HCT116 (cell line): ENCODE results near the gene EGFR. TPM values are rescaled to one million over a fixed set of nuclear protein-coding genes. Genes with fewer than 3 reads are reported as not detected.

ENCODE experiments used
- ATAC-seq: fragments of 200-7000 bp; cut with Tn5 transposase; 2 replicates; pipeline ENCODE4 v1.9.1; 2020; ENCODE audit warnings: mild to moderate bottlenecking, moderate library complexity
- BruUV-seq: library from RNA; stranded (reverse); fragments of 400-500 nt; replicated peaks from 2 replicates; lab custom pipeline; 2021; lab: Mats Ljungman, UMichigan
- CTCF ChIA-PET: fragments of 300-600 bp; sonication (Branson Sonifier 250); formaldehyde crosslinking; loops from one replicate; lab custom pipeline; 2021; ENCODE audit warnings: antibody characterized with exemption; lab: Charles Lee
- POLR2A ChIA-PET: fragments of 300-600, 350-600 bp; sonication (Branson Sonifier 250); formaldehyde crosslinking; loops from one replicate; lab custom pipeline; 2021; ENCODE audit warnings: antibody characterized with exemption; lab: Charles Lee
- RAD21 ChIA-PET, 2 experiments: fragments of 300-600 bp; sonication (Branson Sonifier 250); formaldehyde crosslinking; loops; one replicate each; lab custom pipeline; 2023; ENCODE audit warnings: low total read pairs in 2 of 2; ENCODE audit not compliant: uncharacterized antibody in 2 of 2, unreplicated experiment in 2 of 2, low non-redundant PET in 1 of 2; lab: Charles Lee
- DNase-seq: peaks from one replicate; pipeline ENCODE4 v3.0.0-alpha.2; 2010; ENCODE audit warnings: low read depth, low spot score
- H2AFZ ChIP-seq: fragments of 200-600 bp; shearing (Covaris generic), sonication (generic); 2 replicates; pipeline ENCODE4 v1.6.1; 2017; ENCODE audit warnings: low read depth, mixed run types, mixed read lengths, antibody characterized with exemption, low read length; ENCODE audit not compliant: poor library complexity, severe bottlenecking
- H3K27ac ChIP-seq: 2 replicates; pipeline ENCODE4 v1.5.1; 2012; ENCODE audit warnings: low read depth, low read length
- H3K27me3 ChIP-seq: fragments of 200-600 bp; sonication (generic); 2 replicates; pipeline ENCODE4 v1.6.1; 2016; ENCODE audit warnings: mixed run types, low read length, mixed read lengths; ENCODE audit not compliant: insufficient read depth
- H3K36me3 ChIP-seq, 2 experiments: fragments of 200-500 bp in 1 of 2; fragments of 200-600 bp in 1 of 2; sonication (Bioruptor generic) in 1 of 2; sonication (generic) in 1 of 2; 2 replicates each; pipeline versions ENCODE4 v1.5.1 to v1.6.1; 2014 to 2016; ENCODE audit warnings: low read length in 2 of 2, inconsistent platforms in 1 of 2, mixed read lengths in 1 of 2, mixed run types in 1 of 2; ENCODE audit not compliant: insufficient read depth in 2 of 2, control insufficient read depth in 1 of 2
- H3K4me1 ChIP-seq, 2 experiments: fragments of 200-600 bp in 1 of 2; sonication (generic) in 1 of 2; 2 replicates each; pipeline versions ENCODE4 v1.5.1 to v1.6.1; 2012 to 2017; ENCODE audit warnings: low read length in 2 of 2, inconsistent platforms in 1 of 2, mild to moderate bottlenecking in 1 of 2, mixed read lengths in 1 of 2, mixed run types in 1 of 2, moderate library complexity in 1 of 2; ENCODE audit not compliant: insufficient read depth in 2 of 2, control insufficient read depth in 1 of 2
- H3K4me2 ChIP-seq: fragments of 200-600 bp; sonication (generic); 2 replicates; pipeline ENCODE4 v1.6.1; 2017; ENCODE audit warnings: mixed run types, low read length, mixed read lengths
- H3K4me3 ChIP-seq, 2 experiments: fragments of 200-600 bp in 1 of 2; sonication (generic) in 1 of 2; replicated peaks in 1 of 2; 2 replicates each; pipeline ENCODE4 v1.5.1; 2011 to 2016; ENCODE audit warnings: low read length in 2 of 2, control low read depth in 1 of 2, low read depth in 1 of 2, mild to moderate bottlenecking in 1 of 2, mixed read lengths in 1 of 2, mixed run types in 1 of 2
- H3K79me2 ChIP-seq: fragments of 200-600 bp; sonication (generic); 2 replicates; pipeline ENCODE4 v1.6.1; 2017; ENCODE audit warnings: mild to moderate bottlenecking, mixed run types, low read length, moderate library complexity, mixed read lengths; ENCODE audit not compliant: insufficient read depth
- H3K9ac ChIP-seq: fragments of 200-600 bp; sonication (generic); 2 replicates; pipeline ENCODE4 v1.6.1; 2016; ENCODE audit warnings: low read length, mixed read lengths
- H3K9me2 ChIP-seq: fragments of 200-600 bp; sonication (generic), shearing (Covaris generic); 2 replicates; pipeline ENCODE4 v1.6.1; 2017; ENCODE audit warnings: mixed run types, mild to moderate bottlenecking, moderate library complexity; ENCODE audit not compliant: insufficient read depth
- H3K9me3 ChIP-seq, 2 experiments: fragments of 200-500 bp in 1 of 2; fragments of 200-600 bp in 1 of 2; sonication (Bioruptor generic) in 1 of 2; sonication (generic) in 1 of 2; 2 replicates each; pipeline ENCODE4 v1.6.1; 2014 to 2017; ENCODE audit warnings: low read length in 2 of 2, mixed read lengths in 2 of 2, inconsistent platforms in 1 of 2, low read depth in 1 of 2, mild to moderate bottlenecking in 1 of 2, mixed run types in 1 of 2, moderate library complexity in 1 of 2; ENCODE audit not compliant: control insufficient read depth in 1 of 2, insufficient read depth in 1 of 2
- H4K20me1 ChIP-seq: fragments of 200-600 bp; sonication (generic), shearing (Covaris generic); 2 replicates; pipeline ENCODE4 v1.6.1; 2017; ENCODE audit warnings: mixed run types, mild to moderate bottlenecking, moderate library complexity; ENCODE audit not compliant: insufficient read depth
- CEBPB ChIP-seq: IDR thresholded peaks from 2 replicates; pipeline ENCODE4 v1.6.1; 2012; ENCODE audit warnings: low read depth
- CTCF ChIP-seq, 3 experiments: fragments of 200-600 bp in 1 of 3; sonication (generic) in 1 of 3; IDR thresholded peaks in 2 of 3; conservative IDR thresholded peaks in 1 of 3; 2 replicates each; pipeline ENCODE4 v1.5.1; 2012 to 2017; ENCODE audit warnings: low read depth in 2 of 3, low read length in 2 of 3, antibody characterized with exemption in 1 of 3, borderline replicate concordance in 1 of 3, control low read depth in 1 of 3, mild to moderate bottlenecking in 1 of 3, mixed read lengths in 1 of 3, mixed run types in 1 of 3, moderate library complexity in 1 of 3; ENCODE audit not compliant: insufficient read depth in 1 of 3
- ELF1 ChIP-seq: IDR thresholded peaks from 2 replicates; pipeline ENCODE4 v1.6.1; 2012; ENCODE audit warnings: low read depth, borderline replicate concordance
- JUND ChIP-seq: IDR thresholded peaks from 2 replicates; pipeline ENCODE4 v1.6.1; 2012
- RAD21 ChIP-seq: IDR thresholded peaks from 2 replicates; pipeline ENCODE4 v1.6.1; 2012; ENCODE audit warnings: low read depth, mild to moderate bottlenecking
- SP1 ChIP-seq: IDR thresholded peaks from 2 replicates; pipeline ENCODE4 v1.6.1; 2012; ENCODE audit warnings: low read depth
- SRF ChIP-seq: IDR thresholded peaks from 2 replicates; pipeline ENCODE4 v1.6.1; 2012; ENCODE audit warnings: low read depth
- TCF7L2 ChIP-seq: IDR thresholded peaks from 2 replicates; pipeline ENCODE4 v1.7.0; 2011; ENCODE audit warnings: borderline replicate concordance, inconsistent platforms; ENCODE audit not compliant: insufficient read depth, insufficient read length; ENCODE audit errors: extremely low read depth
- ZFX ChIP-seq: fragments of 450-650 bp; IDR thresholded peaks from 2 replicates; pipeline ENCODE4 v1.6.1; 2017
- intact Hi-C: fragments of 100-400 bp; cut with micrococcal nuclease; formaldehyde crosslinking; loops from 2 replicates; pipeline ENCODE4 v1.10.0; 2022
- total RNA-seq: library from RNA; stranded (reverse); gene quantifications from one replicate; pipeline ENCODE4 v1.2.1, GENCODE V29; 2021; ENCODE audit not compliant: unreplicated experiment
- TF ChIP-seq, protein P1 (sequence below): IDR thresholded peaks from 2 replicates; pipeline ENCODE4 v1.6.1; 2012

Gene EGFR
- total RNA-seq, 1 experiment from 2014 or later = 71.5 TPM

- TF ChIP-seq CTCF (IDR thresholded peaks at IDR 0.05 in 2 of 3, conservative IDR thresholded peaks at IDR 0.05 in 1 of 3; ENCODE audit: borderline replicate concordance in 1 of 3, insufficient read depth in 1 of 3, low read depth in 2 of 3, low read length in 2 of 3) = no peak
- TF ChIP-seq, all 23 proteins: peak for 0
Observed at GRCh38 chr7:55117286-55117685, 98.5 kb downstream of the EGFR start (continued).

- ChIA-PET CTCF (no interaction called here), RAD21 (no interaction called here), POLR2A (no interaction called here)
- intact Hi-C loops = no loop called here
- DNase-seq (no peak), ATAC-seq (no peak)
- H3K9me3 ChIP-seq = no peaks in the 10 kb centered on the region
- no peaks in the 10 kb centered on the region for H3K9me2 ChIP-seq
- no peaks in the 10 kb centered on the region for H3K27me3 ChIP-seq
- no peak overlapping the region for H3K27ac ChIP-seq
- H4K20me1 ChIP-seq = no peaks in the 10 kb centered on the region
- H3K4me2 ChIP-seq = no peak overlapping the region
- TF ChIP-seq SRF = no peak
- TF ChIP-seq JUND = no peak
- no peak for TF ChIP-seq SP1
- TF ChIP-seq, protein P1, sequence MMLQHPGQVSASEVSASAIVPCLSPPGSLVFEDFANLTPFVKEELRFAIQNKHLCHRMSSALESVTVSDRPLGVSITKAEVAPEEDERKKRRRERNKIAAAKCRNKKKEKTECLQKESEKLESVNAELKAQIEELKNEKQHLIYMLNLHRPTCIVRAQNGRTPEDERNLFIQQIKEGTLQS = no peak
- TF ChIP-seq CTCF (IDR thresholded peaks at IDR 0.05 in 2 of 3, conservative IDR thresholded peaks at IDR 0.05 in 1 of 3; ENCODE audit: borderline replicate concordance in 1 of 3, insufficient read depth in 1 of 3, low read depth in 2 of 3, low read length in 2 of 3) = no peak
- no peak for TF ChIP-seq TCF7L2
- TF ChIP-seq RAD21 = no peak
- TF ChIP-seq ZFX = no peak
- no peak for TF ChIP-seq CEBPB
- TF ChIP-seq ELF1 = no peak
- no peak overlapping the region for H3K9ac ChIP-seq
- peaks cover 55% of the 10 kb centered on the region for H3K79me2 ChIP-seq
- no TSS peak for BruUV-seq
- H3K36me3 ChIP-seq = no peaks in the 10 kb centered on the region
- H2AFZ ChIP-seq = no peak overlapping the region
- peaks cover 7 to 28% of the 10 kb centered on the region in 2 experiments; a peak in 2 of 4 replicates for H3K4me1 ChIP-seq
- no peak overlapping the region for H3K4me3 ChIP-seq
Observed at GRCh38 chr7:55118426-55118825, 99.6 kb downstream of the EGFR start.
